GM12878 (cell line): ENCODE measurements around the gene ANO10. TPM values are rescaled to one million over a fixed set of nuclear protein-coding genes. Genes with fewer than 3 reads are reported as not detected.

Source experiments
- ATAC-seq: fragments of 200-7000 bp; cut with Tn5 transposase; 3 replicates; pipeline ENCODE4 v1.9.1; 2020; ENCODE audit warnings: mild to moderate bottlenecking, moderate library complexity
- BruUV-seq: library from RNA; stranded (reverse); fragments of 400-500 nt; replicated peaks from 2 replicates; lab custom pipeline; 2021; lab: Mats Ljungman, UMichigan
- CTCF ChIA-PET: fragments of 300-600 bp; sonication (Branson Sonifier 250); formaldehyde crosslinking; extraction: SDS; loops from one replicate; lab custom pipeline; 2021; ENCODE audit warnings: inconsistent platforms; lab: Yijun Ruan, JAX
- POLR2A ChIA-PET: fragments of 350-600 bp; formaldehyde crosslinking; extraction: SDS; loops from one replicate; lab custom pipeline; 2021; ENCODE audit warnings: inconsistent platforms; lab: Charles Lee
- RAD21 ChIA-PET: fragments of 300-600 bp; sonication (Branson Sonifier 250); formaldehyde crosslinking; loops from one replicate; lab custom pipeline; 2023; ENCODE audit warnings: antibody characterized with exemption; ENCODE audit not compliant: unreplicated experiment; lab: Charles Lee
- SMC1A ChIA-PET: fragments of 300-600 bp; sonication (Branson Sonifier 250); formaldehyde crosslinking; loops from one replicate; lab custom pipeline; 2023; ENCODE audit not compliant: unreplicated experiment, uncharacterized antibody; lab: Charles Lee
- DNase-seq: peaks from one replicate; pipeline ENCODE4 v3.0.0-alpha.2; 2011; ENCODE audit warnings: low read depth, low spot score
- FAIRE-seq: peaks from 3 replicates; lab custom pipeline; 2011; peaks lifted over from hg19 to GRCh38; lab: Jason Lieb, UNC
- H2AFZ ChIP-seq: 2 replicates; pipeline ENCODE4 v1.6.0; 2011; ENCODE audit warnings: low read depth, low read length, control low read depth; ENCODE audit not compliant: control insufficient read depth
- H3K27ac ChIP-seq: 2 replicates; pipeline ENCODE4 v1.5.1; 2011; ENCODE audit warnings: control low read depth; ENCODE audit not compliant: control insufficient read depth, insufficient read depth
- H3K27me3 ChIP-seq, 2 experiments: replicated peaks in 1 of 2; 2 replicates each; pipeline versions ENCODE4 v1.6.0 to v1.6.1; 2011; ENCODE audit warnings: low read length in 1 of 2; ENCODE audit not compliant: control insufficient read depth in 2 of 2, insufficient read depth in 2 of 2
- H3K36me3 ChIP-seq, 2 experiments: 2 replicates each; pipeline ENCODE4 v1.5.1; 2011; ENCODE audit warnings: low read length in 1 of 2; ENCODE audit not compliant: control insufficient read depth in 2 of 2, insufficient read depth in 2 of 2
- H3K4me1 ChIP-seq: 2 replicates; pipeline ENCODE4 v1.6.1; 2011; ENCODE audit warnings: mild to moderate bottlenecking, low read length, moderate library complexity, mixed read lengths; ENCODE audit not compliant: control insufficient read depth, insufficient read depth
- H3K4me2 ChIP-seq: 2 replicates; pipeline ENCODE4 v1.6.0; 2011; ENCODE audit warnings: control low read depth; ENCODE audit not compliant: control insufficient read depth, insufficient read depth
- H3K4me3 ChIP-seq: fragments of 200-600 bp; sonication (generic); 2 replicates; pipeline ENCODE4 v1.5.1; 2016
- H3K79me2 ChIP-seq: 2 replicates; pipeline ENCODE4 v1.6.0; 2011; ENCODE audit warnings: low read length; ENCODE audit not compliant: control insufficient read depth, insufficient read depth
- H3K9ac ChIP-seq: 2 replicates; pipeline ENCODE4 v1.8.0; 2011; ENCODE audit warnings: low read length, control low read depth, mixed read lengths; ENCODE audit not compliant: control insufficient read depth, insufficient read depth
- H3K9me3 ChIP-seq: replicated peaks from 3 replicates; pipeline ENCODE4 v1.5.1; 2011; ENCODE audit warnings: mild to moderate bottlenecking, low read length; ENCODE audit not compliant: control insufficient read depth, insufficient read depth
- H4K20me1 ChIP-seq: 2 replicates; pipeline ENCODE4 v1.6.0; 2011; ENCODE audit not compliant: control insufficient read depth, insufficient read depth
- BCL3 ChIP-seq: IDR thresholded peaks from 2 replicates; pipeline ENCODE4 v1.6.1; 2011; ENCODE audit warnings: borderline replicate concordance, low read depth, mild to moderate bottlenecking, moderate library complexity, low read length; ENCODE audit not compliant: insufficient read depth, poor library complexity, severe bottlenecking
- CHD1 ChIP-seq: IDR thresholded peaks from 2 replicates; pipeline ENCODE4 v1.6.1; 2012; ENCODE audit warnings: low read depth, low read length, improper control_type of control experiment
- CHD4 ChIP-seq: fragments of 200-600 bp; sonication (generic); IDR thresholded peaks from 2 replicates; pipeline ENCODE4 v1.6.1; 2016; ENCODE audit warnings: mild to moderate bottlenecking
- CUX1 ChIP-seq: IDR thresholded peaks from 2 replicates; pipeline ENCODE4 v1.6.1; 2012; ENCODE audit warnings: improper control_type of control experiment, low read depth, low read length; ENCODE audit not compliant: insufficient replicate concordance
- MLLT1 ChIP-seq: fragments of 450-650 bp; IDR thresholded peaks from 2 replicates; pipeline ENCODE4 v1.6.1; 2016; ENCODE audit warnings: mild to moderate bottlenecking
- NFIC ChIP-seq: IDR thresholded peaks from 2 replicates; pipeline ENCODE4 v1.6.1; 2012; ENCODE audit warnings: low read depth, mild to moderate bottlenecking, inconsistent platforms, low read length, moderate library complexity
- NR2C1 ChIP-seq: fragments of 450-650 bp; IDR thresholded peaks from 2 replicates; pipeline ENCODE4 v1.6.1; 2017; ENCODE audit warnings: antibody characterized with exemption, mild to moderate bottlenecking, moderate library complexity
- PAX5 ChIP-seq: IDR thresholded peaks from 2 replicates; pipeline ENCODE4 v1.6.1; 2011; ENCODE audit warnings: low read depth, low read length, borderline replicate concordance
- PAX8 ChIP-seq: fragments of 450-650 bp; IDR thresholded peaks from 2 replicates; pipeline ENCODE4 v1.6.1; 2017; ENCODE audit warnings: mild to moderate bottlenecking, moderate library complexity
- POLR2A ChIP-seq: IDR thresholded peaks from 2 replicates; pipeline ENCODE4 v1.6.1; 2011; ENCODE audit warnings: low read depth, mild to moderate bottlenecking, low read length
- RAD21 ChIP-seq: IDR thresholded peaks from 2 replicates; pipeline ENCODE4 v1.6.1; 2011; ENCODE audit warnings: mild to moderate bottlenecking, low read depth, low read length, moderate library complexity; ENCODE audit not compliant: insufficient read depth
- SIN3A ChIP-seq: IDR thresholded peaks from 2 replicates; pipeline ENCODE4 v1.6.1; 2012; ENCODE audit warnings: low read depth, low read length, improper control_type of control experiment
- ZBTB40 ChIP-seq: fragments of 450-650 bp; IDR thresholded peaks from 2 replicates; pipeline ENCODE4 v1.6.1; 2016; ENCODE audit warnings: mild to moderate bottlenecking, moderate library complexity, borderline replicate concordance
- WGBS: methylation state at CpG from one replicate; pipeline ENCODE4 v1.1.6; 2016; ENCODE audit warnings: low lambda C conversion rate; ENCODE audit not compliant: insufficient replicate concordance, insufficient coverage; ENCODE audit errors: missing lambda C conversion rate; 5-methylcytosine and 5-hydroxymethylcytosine counted together
- in situ Hi-C: fragments of 300-500 bp; cut with MboI; formaldehyde crosslinking; loops from 9 replicates; pipeline ENCODE4 v1.14.3; 2018; ENCODE audit warnings: mixed read lengths
- intact Hi-C: fragments of 100-400 bp; cut with micrococcal nuclease; formaldehyde crosslinking; loops from one replicate; pipeline ENCODE4 v1.14.2; 2022; ENCODE audit not compliant: unreplicated experiment
- polyA plus RNA-seq, 11 experiments: library from polyadenylated mRNA; depleted of rRNA in 4 of 11; unstranded in 6 of 11; stranded (reverse) in 5 of 11; fragments of >200 nt; fragmentation: Nextera tagmentation in 4 of 11; fragmentation: Illumina TruSeq in 1 of 11; extraction: Ambion mirVana in 4 of 11; extraction: Trizol in 1 of 11; gene quantifications; 1 replicate in 1 of 11; 2 replicates in 10 of 11; pipeline versions ENCODE4 v1.2.1 to v1.2.3, GENCODE V29; 2011 to 2016; ENCODE audit warnings: inconsistent platforms in 2 of 11, missing spikeins in 2 of 11, low read depth in 1 of 11
- total RNA-seq, 4 experiments: library from RNA; depleted of rRNA in 3 of 4; stranded (reverse); fragments of >200 nt in 3 of 4; fragmentation: Illumina TruSeq in 1 of 4; extraction: Trizol in 1 of 4; gene quantifications; 2 replicates each; pipeline versions ENCODE4 v1.2.1 to v1.2.3, GENCODE V29; 2013 to 2021

The ANO10 gene
- total and polyA plus RNA-seq, 10 of the 15 experiments (the other 5 are each of a cell fraction or from before 2014, with no cell fraction given), result 0.29 to 21.9 (median 1.6) TPM

- ChIA-PET RAD21 (no interaction called here), CTCF (interaction anchor here (0.6 to 1.2 kb wide), 2 partner anchors 81 to 171 kb away, joined by 3 to 4 read pairs; no protein-coding TSS in a partner anchor), POLR2A (interaction anchor here (0.6 kb wide), 1 partner anchor 418 kb away, joined by 3 read pairs; no protein-coding TSS in a partner anchor), SMC1A (no interaction called here)
- 47% methylated on average over 1 of the region's 1 CpG for WGBS
- ATAC-seq, result no peak
- H2AFZ ChIP-seq, result no peak overlapping the region
- H3K4me1 ChIP-seq, result no peaks in the 10 kb centered on the region
- no peaks in the 10 kb centered on the region for H3K36me3 ChIP-seq
- intact Hi-C loops (no loop called here), in situ Hi-C loops (no loop called here)
- H3K9ac ChIP-seq, result no peak overlapping the region
- no peaks in the 10 kb centered on the region for H3K9me3 ChIP-seq
- H4K20me1 ChIP-seq, result no peaks in the 10 kb centered on the region
- H3K27me3 ChIP-seq, result no peaks in the 10 kb centered on the region
- no peak overlapping the region for H3K27ac ChIP-seq
- H3K79me2 ChIP-seq, result no peaks in the 10 kb centered on the region
- BruUV-seq, result no TSS peak
- no peak overlapping the region for H3K4me3 ChIP-seq
- FAIRE-seq, result no peak
- no peak overlapping the region for H3K4me2 ChIP-seq
- no peak for DNase-seq
- TF ChIP-seq POLR2A (no peak), PAX8 (no peak), MLLT1 (no peak), PAX5 (no peak), CUX1 (no peak), CHD4 (no peak), RAD21 (no peak), CHD1 (no peak), BCL3 (no peak), SIN3A (no peak), ZBTB40 (no peak), NFIC (no peak), NR2C1 (no peak)
These were observed 63.6 kb downstream of the ANO10 start for GRCh38 chr3:43558171-43558570.
